PC-3 (cell line): ENCODE results near the gene WAS. TPM values are rescaled to one million over a fixed set of nuclear protein-coding genes. Genes with fewer than 3 reads are reported as not detected.
"Not testable (repeated sequence)": the region's sequence is repeated elsewhere in the genome, so short reads cannot be mapped to it uniquely, and the experiment has no call there.

ENCODE experiments used
- ATAC-seq: fragments of 200-7000 bp; cut with Tn5 transposase; 2 replicates; pipeline ENCODE4 v1.9.1; 2020; ENCODE audit warnings: mild to moderate bottlenecking, moderate library complexity
- BruUV-seq: library from RNA; stranded (reverse); fragments of 400-500 nt; replicated peaks from 2 replicates; lab custom pipeline; 2021; lab: Mats Ljungman, UMichigan
- CTCF ChIA-PET: fragments of 300-600 bp; sonication (Branson Sonifier 250); formaldehyde crosslinking; loops from one replicate; lab custom pipeline; 2022; ENCODE audit warnings: antibody characterized with exemption; lab: Charles Lee
- POLR2A ChIA-PET: fragments of 300-600 bp; sonication (Branson Sonifier 250); formaldehyde crosslinking; loops from one replicate; lab custom pipeline; 2022; ENCODE audit warnings: antibody characterized with exemption; ENCODE audit not compliant: unreplicated experiment; lab: Charles Lee
- DNase-seq: peaks from one replicate; pipeline ENCODE4 v3.0.0-alpha.2; 2015
- H2AFZ ChIP-seq: fragments of 300-600 bp; sonication (generic); 2 replicates; pipeline ENCODE4 v1.6.0; 2016; ENCODE audit warnings: antibody characterized with exemption, low read length
- H3F3A ChIP-seq: fragments of 300-600 bp; sonication (generic); one replicate; pipeline ENCODE4 v1.6.0; 2017; ENCODE audit warnings: antibody characterized with exemption, low read length, control low read depth, mild to moderate bottlenecking; ENCODE audit not compliant: unreplicated experiment
- H3K27ac ChIP-seq: fragments of 300-600 bp; sonication (generic); 2 replicates; pipeline ENCODE4 v1.5.1; 2016; ENCODE audit warnings: mild to moderate bottlenecking, low read length
- H3K27me3 ChIP-seq: fragments of 300-600 bp; sonication (generic); 2 replicates; pipeline ENCODE4 v1.6.1; 2016; ENCODE audit warnings: low read length, mixed read lengths
- H3K36me3 ChIP-seq: fragments of 300-600 bp; sonication (generic); 2 replicates; pipeline ENCODE4 v1.6.1; 2016; ENCODE audit warnings: low read depth, mixed run types, low read length, mixed read lengths
- H3K4me1 ChIP-seq: fragments of 300-600 bp; sonication (generic); 2 replicates; pipeline ENCODE4 v1.5.1; 2016; ENCODE audit warnings: low read length; ENCODE audit not compliant: insufficient read depth
- H3K4me2 ChIP-seq: fragments of 300-600 bp; sonication (generic); 2 replicates; pipeline ENCODE4 v1.6.0; 2016; ENCODE audit warnings: low read length
- H3K4me3 ChIP-seq: fragments of 300-600 bp; sonication (generic); 2 replicates; pipeline ENCODE4 v1.5.1; 2016; ENCODE audit warnings: mild to moderate bottlenecking, low read length, mixed read lengths
- H3K79me2 ChIP-seq: fragments of 300-600 bp; sonication (generic); 2 replicates; pipeline ENCODE4 v1.6.1; 2017; ENCODE audit warnings: low read length, mixed read lengths
- H3K9ac ChIP-seq: fragments of 300-600 bp; sonication (generic); 2 replicates; pipeline ENCODE4 v1.6.0; 2016; ENCODE audit warnings: mild to moderate bottlenecking, low read length
- H3K9me2 ChIP-seq: fragments of 300-600 bp; sonication (generic); replicated peaks from 2 replicates; pipeline ENCODE4 v1.6.1; 2016; ENCODE audit warnings: mixed run types, low read length, mixed read lengths
- H3K9me3 ChIP-seq: fragments of 300-600 bp; sonication (generic); 2 replicates; pipeline ENCODE4 v1.6.1; 2016; ENCODE audit warnings: low read length, mixed read lengths
- H4K20me1 ChIP-seq: fragments of 300-600 bp; sonication (generic); 2 replicates; pipeline ENCODE4 v1.6.1; 2016; ENCODE audit warnings: low read length, mixed read lengths
- CTCF ChIP-seq: fragments of 300-600 bp; sonication (generic); conservative IDR thresholded peaks from 2 replicates; pipeline ENCODE4 v1.5.1; 2017; ENCODE audit warnings: antibody characterized with exemption, low read depth, mild to moderate bottlenecking, low read length
- EZH2 ChIP-seq: fragments of 300-600 bp; sonication (generic); IDR thresholded peaks from one replicate; pipeline ENCODE4 v1.6.1; 2017; ENCODE audit warnings: antibody characterized with exemption, mild to moderate bottlenecking, low read length; ENCODE audit not compliant: unreplicated experiment
- EZH2phosphoT487 ChIP-seq: fragments of 300-600 bp; sonication (generic); IDR thresholded peaks from 2 replicates; pipeline ENCODE4 v1.6.1; 2018; ENCODE audit warnings: mild to moderate bottlenecking, antibody characterized with exemption, low read length, borderline replicate concordance
- intact Hi-C: fragments of 100-400 bp; cut with micrococcal nuclease; formaldehyde crosslinking; loops from 2 replicates; pipeline ENCODE4 v1.9.0; 2023
- total RNA-seq: library from RNA; depleted of rRNA; stranded (reverse); fragments of >200 nt; gene quantifications from 2 replicates; pipeline ENCODE4 v1.2.3, GENCODE V29; 2014

WAS gene
- total RNA-seq, 1 experiment from 2014 or later = 0.66 TPM

GRCh38 chrX:48680925-48681324 is 2.7 kb upstream of the WAS start:
- H4K20me1 ChIP-seq, H3K27ac ChIP-seq, BruUV-seq, H3K9me2 ChIP-seq, H3K9ac ChIP-seq, H3K4me2 ChIP-seq, ATAC-seq, CTCF ChIA-PET, H3K36me3 ChIP-seq, H3K27me3 ChIP-seq, H2AFZ ChIP-seq, DNase-seq, H3K4me1 ChIP-seq, POLR2A ChIA-PET, intact Hi-C loops, H3K9me3 ChIP-seq, H3F3A ChIP-seq, H3K4me3 ChIP-seq: not testable (repeated sequence)
- H3K79me2 ChIP-seq = peaks cover 13% of the 10 kb centered on the region

- H3K27ac ChIP-seq = no peak overlapping the region
- ChIA-PET POLR2A (no interaction called here), CTCF (no interaction called here)
- peaks cover 11% of the 10 kb centered on the region for H3K79me2 ChIP-seq
- no peaks in the 10 kb centered on the region for H3K36me3 ChIP-seq
- no peak overlapping the region for H3K4me3 ChIP-seq
- no peaks in the 10 kb centered on the region for H3K9me3 ChIP-seq
- no TSS peak for BruUV-seq
- no peak for ATAC-seq
- no peaks in the 10 kb centered on the region for H3K27me3 ChIP-seq
- TF ChIP-seq EZH2phosphoT487 (no peak), CTCF (no peak), EZH2 (no peak)
- no peaks in the 10 kb centered on the region for H3F3A ChIP-seq
- H3K9me2 ChIP-seq = no peaks in the 10 kb centered on the region
- H3K4me2 ChIP-seq = no peak overlapping the region
- intact Hi-C loops = no loop called here
- H3K9ac ChIP-seq = no peak overlapping the region
- DNase-seq = no peak
- peaks cover 5% of the 10 kb centered on the region; the same call in 1 of the 2 replicates for H3K4me1 ChIP-seq
- no peaks in the 10 kb centered on the region for H4K20me1 ChIP-seq
- H2AFZ ChIP-seq = no peak overlapping the region
Measured at GRCh38 chrX:48681539-48682183, 1.9 kb upstream of the WAS start.

DNA sequence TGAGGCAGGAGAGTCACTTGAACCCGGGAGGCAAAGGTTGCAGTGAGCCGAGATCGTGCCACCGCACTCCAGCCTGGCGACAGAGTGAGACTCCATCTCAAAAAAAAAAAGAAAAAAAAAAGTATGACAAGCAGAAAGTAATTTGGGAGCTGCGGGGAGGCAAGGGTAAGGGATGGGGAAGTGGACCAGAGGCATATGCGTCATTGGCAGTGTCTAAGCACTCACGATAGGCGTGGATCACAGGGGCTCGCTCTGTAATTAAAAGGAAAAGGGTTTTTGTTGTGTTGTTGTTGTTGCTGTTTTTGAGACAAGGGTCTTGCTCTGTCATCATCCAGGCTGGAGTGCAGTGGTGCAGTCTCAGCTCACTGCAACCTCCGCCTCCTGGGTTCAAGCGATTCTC is 804 bp upstream of the WAS start:
- H3K9me3 ChIP-seq, H4K20me1 ChIP-seq, H2AFZ ChIP-seq, H3K9ac ChIP-seq, H3K79me2 ChIP-seq, ATAC-seq, H3K36me3 ChIP-seq, BruUV-seq, H3K27ac ChIP-seq, H3K4me3 ChIP-seq, H3K4me2 ChIP-seq, CTCF ChIA-PET, intact Hi-C loops, H3K27me3 ChIP-seq, DNase-seq, H3K4me1 ChIP-seq, H3K9me2 ChIP-seq, H3F3A ChIP-seq, POLR2A ChIA-PET: not testable (repeated sequence)

DNA sequence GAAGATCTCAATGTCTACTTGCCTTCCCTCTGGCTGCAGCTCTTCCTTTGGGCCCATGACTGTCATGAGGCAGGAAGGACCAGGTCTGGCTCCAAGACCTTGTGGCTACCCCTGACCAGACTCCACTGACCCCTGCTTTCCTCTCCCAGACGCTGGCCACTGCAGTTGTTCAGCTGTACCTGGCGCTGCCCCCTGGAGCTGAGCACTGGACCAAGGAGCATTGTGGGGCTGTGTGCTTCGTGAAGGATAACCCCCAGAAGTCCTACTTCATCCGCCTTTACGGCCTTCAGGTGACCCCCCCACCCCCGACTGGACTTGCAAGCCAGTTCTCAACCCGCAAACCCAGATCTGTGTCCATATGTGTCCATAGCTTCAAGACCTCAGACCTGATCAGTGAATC is 535 bp downstream of the WAS start:
- no TSS peak for BruUV-seq
- Histone ChIP-seq H2AFZ (no peak overlapping the region), H3K9me3 (no peaks in the 10 kb centered on the region), H3K27me3 (no peaks in the 10 kb centered on the region), H3K36me3 (no peaks in the 10 kb centered on the region), H3K4me1 (no peaks in the 10 kb centered on the region), H3F3A (no peaks in the 10 kb centered on the region), H4K20me1 (no peaks in the 10 kb centered on the region), H3K4me2 (no peak overlapping the region), H3K4me3 (no peak overlapping the region), H3K9ac (no peak overlapping the region), H3K9me2 (no peaks in the 10 kb centered on the region), H3K79me2 (no peaks in the 10 kb centered on the region), H3K27ac (no peak overlapping the region)
- no peak for ATAC-seq
- ChIA-PET CTCF (no interaction called here), POLR2A (no interaction called here)
- DNase-seq = no peak
- intact Hi-C loops = no loop called here
- no peak for TF ChIP-seq EZH2
- TF ChIP-seq EZH2phosphoT487 = no peak
- no peak for TF ChIP-seq CTCF
